MM.1S (cell line): ENCODE data around the gene ST3GAL4.

ENCODE experiments used
- EZH2 ChIP-seq: fragments of 300-600 bp; sonication (generic); optimal IDR thresholded peaks from 2 replicates; pipeline ENCODE3; 2017; ENCODE audit warnings: low read depth, mild to moderate bottlenecking, antibody characterized with exemption, low read length, mixed read lengths
- EZH2phosphoT487 ChIP-seq: fragments of 300-600 bp; sonication (generic); IDR thresholded peaks from 2 replicates; pipeline ENCODE4 v1.6.1; 2018; ENCODE audit warnings: antibody characterized with exemption, low read length
- TF ChIP-seq, protein P1 (sequence below): fragments of 300-600 bp; sonication (generic); IDR thresholded peaks from 2 replicates; pipeline ENCODE4 v1.5.1; 2016; ENCODE audit warnings: antibody characterized with exemption, low read length, mixed read lengths

DNA sequence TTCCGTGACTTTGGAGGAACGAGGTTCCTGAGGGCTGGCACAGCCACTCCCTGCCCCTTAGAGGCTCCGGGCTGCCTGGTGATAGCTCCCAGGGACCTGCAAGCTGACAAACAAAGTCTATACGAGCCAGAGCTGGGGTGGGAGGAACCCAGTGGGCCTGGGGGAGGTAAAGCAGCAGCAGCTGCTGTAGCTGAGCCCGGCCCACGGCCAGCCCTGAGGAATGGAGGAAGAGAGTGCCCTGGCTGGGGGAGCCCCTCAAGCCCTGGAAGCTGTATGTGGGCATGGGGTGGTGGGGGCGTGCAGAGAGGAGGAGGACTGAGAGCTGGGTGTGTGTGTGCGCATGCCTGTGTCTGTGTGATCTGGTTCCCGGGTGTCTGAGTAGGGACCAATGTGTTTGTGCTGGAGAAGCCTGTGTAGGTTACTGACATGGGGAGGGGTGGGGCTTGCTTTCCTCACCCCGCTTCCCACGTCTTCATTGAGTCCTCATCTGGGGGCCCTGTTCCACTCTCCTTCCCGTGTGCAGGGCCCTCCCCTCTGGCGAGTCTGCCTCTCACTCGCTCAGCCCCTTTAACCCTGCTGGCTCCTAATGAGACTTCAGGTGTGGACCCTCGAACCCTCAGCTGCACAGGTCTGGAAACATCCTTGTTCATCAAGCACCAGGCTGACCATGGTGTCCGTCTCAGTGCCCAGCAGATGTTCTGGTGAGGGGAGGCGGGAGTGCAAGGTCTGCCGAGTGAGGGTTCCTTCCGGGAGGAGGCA lies 10.8 kb downstream of the ST3GAL4 start:
- TF ChIP-seq, protein P1, sequence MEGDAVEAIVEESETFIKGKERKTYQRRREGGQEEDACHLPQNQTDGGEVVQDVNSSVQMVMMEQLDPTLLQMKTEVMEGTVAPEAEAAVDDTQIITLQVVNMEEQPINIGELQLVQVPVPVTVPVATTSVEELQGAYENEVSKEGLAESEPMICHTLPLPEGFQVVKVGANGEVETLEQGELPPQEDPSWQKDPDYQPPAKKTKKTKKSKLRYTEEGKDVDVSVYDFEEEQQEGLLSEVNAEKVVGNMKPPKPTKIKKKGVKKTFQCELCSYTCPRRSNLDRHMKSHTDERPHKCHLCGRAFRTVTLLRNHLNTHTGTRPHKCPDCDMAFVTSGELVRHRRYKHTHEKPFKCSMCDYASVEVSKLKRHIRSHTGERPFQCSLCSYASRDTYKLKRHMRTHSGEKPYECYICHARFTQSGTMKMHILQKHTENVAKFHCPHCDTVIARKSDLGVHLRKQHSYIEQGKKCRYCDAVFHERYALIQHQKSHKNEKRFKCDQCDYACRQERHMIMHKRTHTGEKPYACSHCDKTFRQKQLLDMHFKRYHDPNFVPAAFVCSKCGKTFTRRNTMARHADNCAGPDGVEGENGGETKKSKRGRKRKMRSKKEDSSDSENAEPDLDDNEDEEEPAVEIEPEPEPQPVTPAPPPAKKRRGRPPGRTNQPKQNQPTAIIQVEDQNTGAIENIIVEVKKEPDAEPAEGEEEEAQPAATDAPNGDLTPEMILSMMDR = no peak
- no peak for TF ChIP-seq EZH2
- TF ChIP-seq EZH2phosphoT487 = no peak
